ENCODE results near the gene ANKRD22.
"Not testable (repeated sequence)": the region's sequence is repeated elsewhere in the genome, so short reads cannot be mapped to it uniquely, and the experiment has no call there.

The ANKRD22 gene

DNA sequence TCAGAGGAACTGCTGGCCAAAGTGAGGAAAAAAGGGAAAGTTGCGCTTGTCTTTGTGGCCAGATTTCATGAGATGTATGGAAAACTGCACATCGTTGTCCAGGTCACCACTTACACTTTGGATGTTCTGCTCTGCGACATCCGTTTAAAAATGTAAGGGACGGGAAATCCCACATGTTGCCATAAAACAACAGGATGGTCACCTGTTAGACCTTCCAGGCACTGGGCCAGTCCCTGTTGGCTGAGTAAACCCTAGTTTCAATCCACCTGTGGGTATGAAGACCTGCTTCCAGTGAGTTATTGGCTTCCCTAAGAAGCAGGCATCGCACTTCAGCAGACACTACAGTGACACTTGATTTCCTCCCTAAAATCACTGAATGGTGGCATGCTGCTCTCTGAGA, 25.7 kb upstream of the ANKRD22 start:
- DNase-seq (ENCODE audit: low read depth): no peak

DNA sequence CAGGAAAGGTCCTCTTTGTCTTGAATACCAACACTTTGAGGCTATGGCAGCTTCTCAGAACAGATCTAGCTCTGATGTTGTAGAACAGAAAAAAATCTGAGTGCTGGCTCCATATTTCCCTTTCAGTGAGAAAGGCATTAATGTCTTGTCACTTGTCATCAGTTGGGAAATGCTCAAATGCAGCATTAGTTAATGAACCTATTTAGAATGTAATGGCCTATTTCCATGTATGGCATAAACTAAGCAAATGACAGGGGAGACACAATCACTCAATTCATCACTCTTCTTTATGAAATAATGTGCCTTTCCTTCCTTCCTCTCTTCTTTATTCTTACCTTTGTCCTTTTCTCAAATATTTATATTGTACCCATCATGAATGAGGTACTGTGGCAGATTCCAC, 23.4 kb upstream of the ANKRD22 start:
- no peak for DNase-seq (ENCODE audit: low read depth)

DNA sequence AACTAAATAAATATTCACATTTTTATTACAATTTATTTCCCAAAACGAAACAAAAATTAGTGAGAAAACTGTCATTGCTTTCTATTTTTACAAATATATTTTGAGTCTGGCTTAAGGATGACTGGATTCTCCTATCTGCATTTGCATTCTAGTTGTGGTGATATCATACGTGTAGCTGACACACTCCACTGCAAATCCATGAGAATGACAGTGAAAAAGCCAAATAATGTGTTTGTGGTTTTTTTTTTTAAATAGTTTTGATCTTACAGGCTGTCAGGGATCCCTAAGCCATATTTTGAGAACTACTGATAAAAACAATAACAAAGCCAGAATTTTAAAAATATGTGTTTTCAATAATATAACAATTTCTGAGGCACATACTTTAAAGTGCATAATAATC, 22.6 kb upstream of the ANKRD22 start:
- no peak for DNase-seq (ENCODE audit: low read depth)

DNA sequence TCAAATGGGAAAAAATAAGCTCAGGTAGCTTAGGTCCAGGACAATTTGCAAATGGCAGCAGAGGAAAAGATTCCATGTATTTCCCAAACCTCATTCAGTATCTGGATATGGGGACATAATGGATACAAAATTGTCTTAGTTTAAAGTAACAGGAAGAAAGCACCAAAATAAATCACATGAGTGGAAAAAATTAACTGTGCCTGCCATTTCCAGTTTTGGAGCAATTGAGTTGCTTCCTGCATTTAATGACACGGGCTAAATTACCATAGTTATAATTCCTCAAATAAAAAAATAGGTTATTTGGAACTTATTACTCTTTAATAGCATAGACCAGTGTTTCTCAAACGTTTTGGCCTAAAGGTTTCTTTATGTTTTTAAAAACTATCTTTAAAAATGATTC, 22.1 kb upstream of the ANKRD22 start:
- no peak for DNase-seq (ENCODE audit: low read depth)

DNA sequence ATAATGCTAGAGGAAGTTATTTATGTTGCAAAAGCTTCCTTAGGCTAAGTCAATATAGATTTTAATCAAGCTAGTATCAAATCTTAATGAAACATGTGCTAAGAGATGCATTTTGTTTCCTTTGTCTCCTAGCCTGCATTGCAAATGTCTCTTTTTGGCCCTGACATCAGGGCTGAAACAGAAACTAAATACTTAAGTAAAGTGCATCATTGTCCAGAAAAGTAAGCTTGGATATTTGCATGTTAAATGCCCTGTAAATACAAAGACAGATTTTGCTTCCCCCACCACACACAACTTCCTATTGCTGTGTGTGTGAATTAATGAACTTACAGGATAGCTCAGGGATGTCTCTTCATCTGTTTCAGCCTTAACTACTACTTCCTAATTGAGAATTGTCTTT, 18.4 kb upstream of the ANKRD22 start:
- no peak for DNase-seq (ENCODE audit: low read depth)

DNA sequence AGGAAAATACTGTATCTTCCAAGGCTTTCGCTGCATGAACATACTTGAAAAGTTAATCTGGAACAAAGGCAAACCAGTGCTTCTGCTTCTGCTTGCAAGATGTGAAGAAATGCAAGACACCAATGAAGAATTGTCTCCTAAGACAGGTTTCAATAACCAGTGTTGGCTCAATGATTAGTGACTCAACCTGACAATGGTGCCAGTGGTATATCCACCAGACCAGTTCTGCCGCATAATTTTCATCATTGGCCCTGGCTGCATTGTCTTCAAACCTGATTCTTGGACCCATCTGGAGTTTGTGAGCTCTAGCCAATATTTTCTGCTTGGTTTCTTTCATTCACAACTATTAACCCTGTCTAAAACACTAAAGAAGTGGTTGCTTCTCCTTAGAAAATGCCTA, 14.8 kb upstream of the ANKRD22 start:
- DNase-seq (ENCODE audit: low read depth): no peak

DNA sequence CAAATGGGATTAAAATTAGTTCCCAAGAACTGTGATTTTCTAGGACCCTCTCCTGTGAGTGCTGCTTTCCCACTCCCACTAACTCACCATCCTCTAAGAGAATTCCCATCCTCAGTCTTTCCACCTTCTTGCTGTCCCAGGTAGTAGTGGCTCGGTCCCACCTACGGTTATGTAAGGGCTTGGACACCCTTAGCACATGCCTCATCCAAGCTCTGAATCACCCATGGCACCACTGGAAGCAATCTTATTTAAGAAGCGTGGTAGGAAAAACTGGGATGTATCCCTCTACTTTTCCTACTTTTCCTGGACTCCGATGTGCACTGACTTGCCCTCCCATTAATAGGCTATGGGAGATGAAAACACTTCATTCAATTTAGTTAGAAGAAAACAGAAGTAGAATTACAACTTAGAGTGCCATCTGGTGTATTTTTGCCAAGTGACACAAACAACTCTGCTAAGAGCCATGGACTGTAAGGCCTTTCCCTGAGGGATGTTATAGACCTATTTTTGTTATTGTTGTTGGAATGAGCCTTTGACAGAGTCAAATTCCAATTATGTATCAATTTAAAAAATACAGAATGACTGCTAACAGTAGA, 13.7 kb upstream of the ANKRD22 start:
- no peak for DNase-seq (ENCODE audit: low read depth)

DNA sequence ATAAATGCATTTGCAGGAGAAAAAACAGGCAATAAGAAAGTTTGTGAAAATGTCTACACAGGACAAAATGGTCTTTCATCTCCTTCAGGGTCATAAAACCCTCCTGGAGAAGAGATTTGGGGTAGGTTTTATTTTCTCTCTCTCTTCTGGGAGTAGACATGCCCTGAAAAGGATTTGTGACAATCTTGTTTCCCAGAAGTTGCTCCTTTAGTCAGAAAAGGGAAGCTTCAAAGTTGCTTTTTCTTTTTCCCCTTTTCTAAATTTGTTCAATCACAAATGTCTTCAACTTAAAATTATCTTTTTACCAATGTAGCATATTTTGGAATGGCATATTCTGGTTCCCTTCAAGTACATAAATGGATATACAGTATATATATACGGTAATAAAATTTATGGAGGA, 9.4 kb upstream of the ANKRD22 start:
- DNase-seq (ENCODE audit: low read depth): no peak

DNA sequence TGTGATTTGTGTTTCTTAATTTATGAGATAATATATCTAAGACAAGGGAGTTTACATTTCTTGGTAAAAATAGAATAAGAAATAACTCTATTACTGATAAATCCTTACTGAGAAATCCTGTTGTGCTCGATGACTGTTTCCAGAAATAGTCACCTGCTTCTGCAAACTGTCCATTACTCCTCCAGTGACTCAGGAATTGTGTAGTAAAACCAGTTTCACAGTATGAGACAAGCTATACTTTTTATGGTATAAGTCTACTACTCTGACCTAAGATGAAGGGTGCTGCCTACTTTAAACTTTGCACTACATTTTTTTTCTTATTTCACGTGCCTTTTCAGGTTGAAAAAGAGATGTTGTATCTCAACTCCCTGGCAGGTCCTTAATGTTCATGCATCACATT, 6.8 kb upstream of the ANKRD22 start:
- DNase-seq (ENCODE audit: low read depth): no peak

DNA sequence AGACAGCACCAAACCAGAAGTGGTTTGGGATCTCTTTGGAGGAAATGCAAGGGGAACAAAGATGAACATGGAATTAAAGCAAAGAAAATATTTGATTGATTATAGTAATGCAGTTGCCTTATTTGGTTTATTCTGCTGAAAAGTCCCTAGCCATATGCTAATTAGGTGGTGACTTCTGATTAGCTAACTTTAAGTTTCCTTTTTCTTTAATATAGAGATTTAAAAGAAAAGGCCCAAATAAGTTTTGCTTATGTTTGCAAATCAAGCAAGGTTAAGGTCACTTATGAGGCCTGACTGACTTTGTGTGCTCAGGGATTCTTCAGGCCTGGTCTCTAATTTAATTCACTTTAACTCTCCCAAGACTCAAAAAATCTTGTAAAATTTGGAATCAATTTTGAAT, 6.2 kb upstream of the ANKRD22 start:
- no peak for DNase-seq (ENCODE audit: low read depth)

DNA sequence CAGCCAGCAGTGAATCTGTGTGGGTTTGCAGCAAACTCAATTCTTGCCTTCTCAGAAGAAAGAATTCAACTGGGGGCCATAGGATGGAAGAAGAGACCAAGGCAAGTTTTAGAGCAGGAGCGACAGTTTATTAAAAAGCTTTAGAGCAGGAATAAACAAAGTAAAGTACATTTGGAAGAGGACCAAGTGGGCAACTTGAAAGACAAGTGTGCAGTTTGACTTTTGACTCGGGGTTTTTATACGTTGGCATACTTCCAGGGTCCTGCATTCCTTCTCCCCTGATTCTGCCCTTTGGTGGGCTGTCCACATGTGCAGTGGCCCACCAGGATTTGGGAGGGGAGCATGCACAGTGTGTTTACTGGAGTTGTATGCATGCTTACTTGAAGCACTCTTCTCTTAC, 3.0 kb upstream of the ANKRD22 start:
- no peak for DNase-seq (ENCODE audit: low read depth)

DNA sequence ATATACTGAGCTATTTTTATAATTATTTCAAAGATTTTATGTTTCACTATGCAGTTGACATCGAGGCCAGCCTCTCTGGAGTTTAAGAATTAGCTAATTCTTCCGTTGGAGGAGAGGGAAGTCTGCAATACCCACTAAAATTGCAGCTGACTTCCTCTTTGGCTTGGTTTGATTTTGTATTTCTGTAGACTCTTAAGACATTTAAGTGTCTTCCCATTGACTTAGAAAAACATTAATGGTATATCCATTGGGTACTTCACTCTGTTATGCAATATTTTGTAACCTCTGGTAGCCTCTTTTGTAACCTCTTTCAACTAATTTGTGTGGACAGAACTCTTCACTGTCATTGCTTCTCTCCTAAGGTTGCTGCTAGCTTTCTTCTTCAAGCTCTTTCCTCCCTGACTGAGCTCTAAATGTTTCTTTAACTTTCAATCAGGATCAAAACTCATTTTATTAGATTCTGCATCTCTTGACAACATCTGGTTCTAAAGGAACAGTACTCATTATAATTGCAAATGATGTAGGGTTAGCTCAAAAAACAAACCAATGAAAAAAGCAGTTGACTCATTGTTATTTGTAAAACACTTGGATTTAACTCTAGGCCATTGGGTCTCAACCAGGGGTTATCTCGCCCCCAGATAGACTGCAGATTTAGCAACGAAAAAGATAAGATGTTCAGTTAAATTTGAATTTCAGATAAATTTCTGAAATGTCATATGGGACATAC, 1.7 kb upstream of the ANKRD22 start:
- DNase-seq (ENCODE audit: low read depth): no peak

DNA sequence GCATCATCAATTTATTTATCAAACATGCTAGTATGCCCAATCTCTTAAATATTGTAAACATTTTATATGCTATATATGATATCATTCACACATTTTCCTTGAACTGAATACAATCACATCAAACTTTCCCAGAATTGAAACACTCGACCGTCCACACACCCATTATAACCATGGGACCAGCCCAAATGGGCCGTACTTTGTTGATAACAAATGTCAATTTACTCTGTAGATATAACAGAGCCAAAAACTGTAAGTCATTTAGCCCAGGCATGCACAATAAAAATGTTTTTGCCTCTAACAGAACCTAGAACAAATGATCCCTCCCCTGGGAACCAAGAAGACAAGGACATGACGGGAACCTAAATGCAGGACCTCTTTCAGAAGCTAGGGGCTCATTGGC, 683 bp upstream of the ANKRD22 start:
- no peak for DNase-seq (ENCODE audit: low read depth)

DNA sequence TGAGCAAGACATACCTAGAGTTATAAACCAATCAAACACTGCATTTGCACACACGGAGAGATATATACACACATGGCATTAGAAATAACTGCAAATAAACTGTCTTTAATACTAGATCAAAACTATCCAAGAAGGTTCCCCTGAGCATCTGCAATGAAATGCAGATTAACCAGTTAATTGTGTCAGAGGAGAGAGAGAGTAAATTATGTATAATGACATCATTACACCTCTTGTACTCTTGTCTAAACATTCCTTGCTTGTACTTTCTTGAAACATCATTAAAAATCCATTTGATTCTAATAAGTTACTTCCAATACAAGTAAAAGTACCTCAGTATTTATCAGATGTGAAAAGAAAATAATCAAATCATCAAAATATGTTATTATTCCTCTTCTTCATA, 932 bp downstream of the ANKRD22 start:
- DNase-seq (ENCODE audit: low read depth): no peak

DNA sequence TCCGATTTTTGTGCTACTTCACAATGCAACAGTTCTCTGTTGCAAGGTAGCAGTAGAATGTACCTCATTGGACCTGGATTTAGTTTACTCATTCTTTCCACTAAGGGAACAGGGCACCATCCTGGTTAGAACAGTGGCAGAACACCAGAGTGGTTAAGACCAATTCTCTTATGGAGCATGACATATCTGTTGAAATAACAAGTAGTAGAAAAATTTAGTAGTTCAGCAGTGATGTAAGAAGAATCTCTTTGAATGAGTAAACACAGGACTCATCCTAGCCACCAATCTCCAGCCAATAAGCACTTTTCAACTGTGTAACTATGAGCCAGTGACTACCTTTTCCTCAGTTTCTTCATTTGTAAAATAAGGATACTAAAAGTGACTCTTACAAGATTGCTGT, 2.4 kb downstream of the ANKRD22 start:
- DNase-seq (ENCODE audit: low read depth): no peak

DNA sequence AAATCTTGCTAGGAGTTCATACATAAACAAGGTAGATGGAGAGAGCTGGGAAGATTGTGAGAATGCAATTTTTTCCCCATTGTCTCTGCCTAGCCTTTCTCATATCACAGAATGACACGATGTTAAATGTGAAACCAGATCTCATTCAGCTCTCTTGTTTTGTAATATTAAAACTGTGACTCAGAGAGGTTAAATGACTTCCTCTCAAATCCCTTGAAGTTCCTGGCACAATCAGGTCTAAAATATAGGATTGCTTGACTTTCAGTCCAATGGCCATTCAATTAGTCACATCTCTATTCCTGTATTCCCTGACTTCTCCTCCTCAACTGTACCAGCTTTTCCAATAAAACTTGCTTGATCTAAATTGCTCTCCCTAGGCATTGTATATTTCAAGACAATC, 3.1 kb downstream of the ANKRD22 start:
- DNase-seq (ENCODE audit: low read depth): no peak

DNA sequence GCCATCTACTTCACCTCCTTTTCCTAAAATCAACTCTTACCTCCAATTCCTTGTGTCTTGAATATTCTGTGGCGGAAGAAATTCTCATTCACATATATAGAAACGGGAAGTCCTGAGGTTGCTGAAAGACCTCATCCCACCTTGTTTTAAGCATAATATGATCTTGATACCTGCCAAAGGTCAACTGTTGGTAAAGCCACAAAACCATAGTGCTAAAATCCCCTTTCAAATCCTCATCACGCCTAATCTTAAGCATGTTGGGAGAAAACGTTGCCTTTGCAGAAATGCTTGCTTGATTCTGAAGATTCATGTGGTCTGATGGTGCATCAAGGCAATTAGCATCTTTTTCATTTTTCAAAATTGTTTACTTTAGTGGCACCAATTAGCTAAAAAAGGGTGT, 8.5 kb downstream of the ANKRD22 start:
- DNase-seq (ENCODE audit: low read depth): no peak

DNA sequence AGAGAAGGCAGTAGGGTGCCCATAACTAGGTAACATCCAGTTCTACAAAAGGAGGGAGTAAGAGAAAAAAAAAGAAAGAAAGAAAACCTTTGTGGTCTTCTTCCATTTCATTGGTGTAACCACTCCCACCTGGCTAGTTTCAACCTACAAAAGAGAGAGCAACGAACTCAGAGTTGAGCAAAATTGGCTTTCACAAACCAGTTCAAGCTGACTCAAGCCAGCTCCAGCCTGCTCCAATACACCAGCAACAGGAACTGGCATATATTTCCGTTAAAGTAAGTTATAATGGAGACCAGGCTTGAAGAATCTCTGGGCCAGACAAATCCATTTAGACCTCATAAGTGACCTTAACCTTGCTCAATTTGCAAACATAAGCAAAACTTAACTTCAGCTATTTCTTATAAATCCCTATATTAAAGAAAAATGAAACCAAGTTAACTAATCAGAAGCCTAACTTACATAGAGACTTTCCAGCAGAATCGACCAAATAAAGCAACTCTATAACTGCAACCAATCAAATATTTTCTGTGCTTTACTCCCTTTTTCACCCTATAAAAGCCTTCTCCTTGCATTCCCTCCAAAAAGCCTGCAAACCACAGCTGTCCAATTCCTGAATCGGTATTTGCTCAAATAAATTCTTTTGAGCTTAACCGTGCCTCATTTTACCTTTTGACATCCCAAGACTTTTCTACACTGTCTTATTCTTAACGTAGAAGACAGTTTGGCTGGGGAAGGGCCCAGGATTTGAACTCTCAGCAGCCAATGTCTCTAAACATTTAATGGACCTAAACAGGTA, 10.1 kb downstream of the ANKRD22 start:
- no peak for DNase-seq (ENCODE audit: low read depth)

DNA sequence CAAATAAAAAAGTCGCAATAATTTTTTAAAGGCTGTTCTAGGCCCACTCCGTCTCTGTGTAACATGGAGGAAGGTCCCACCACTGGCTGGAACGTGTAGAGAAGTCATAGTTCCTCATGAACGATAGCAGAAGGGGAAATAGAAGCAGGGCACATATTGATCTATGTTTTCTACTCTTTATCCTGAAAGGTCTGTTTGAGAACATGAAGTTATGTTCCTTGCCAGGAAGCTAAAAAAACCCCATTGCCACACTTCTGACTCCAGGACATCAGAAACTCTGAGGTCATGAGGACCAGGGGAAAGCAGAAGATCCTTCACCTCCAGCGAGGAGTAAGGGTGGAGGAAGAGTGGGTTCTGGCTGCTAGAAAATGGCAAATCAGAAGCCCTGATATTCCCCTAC, 10.8 kb downstream of the ANKRD22 start:
- DNase-seq (ENCODE audit: low read depth): no peak

DNA sequence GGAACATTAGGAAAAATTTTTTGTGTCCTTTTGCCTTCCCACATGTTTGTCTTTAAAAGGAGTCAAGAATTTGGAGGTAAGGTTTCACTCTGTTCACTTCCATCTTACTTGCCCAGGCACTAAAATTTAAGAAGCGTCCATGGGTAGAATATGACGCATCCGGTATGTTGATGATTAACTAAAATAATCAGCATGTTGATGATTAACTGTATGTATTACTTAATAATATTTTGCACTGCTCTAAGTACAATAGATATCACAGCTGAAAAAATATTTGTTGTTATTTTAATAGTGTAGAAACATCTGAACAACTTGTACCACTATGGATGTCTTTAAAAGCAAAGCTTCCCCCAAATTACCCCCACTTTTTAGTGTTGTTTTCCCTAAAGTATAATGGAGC, 11.5 kb downstream of the ANKRD22 start:
- no peak for DNase-seq (ENCODE audit: low read depth)

DNA sequence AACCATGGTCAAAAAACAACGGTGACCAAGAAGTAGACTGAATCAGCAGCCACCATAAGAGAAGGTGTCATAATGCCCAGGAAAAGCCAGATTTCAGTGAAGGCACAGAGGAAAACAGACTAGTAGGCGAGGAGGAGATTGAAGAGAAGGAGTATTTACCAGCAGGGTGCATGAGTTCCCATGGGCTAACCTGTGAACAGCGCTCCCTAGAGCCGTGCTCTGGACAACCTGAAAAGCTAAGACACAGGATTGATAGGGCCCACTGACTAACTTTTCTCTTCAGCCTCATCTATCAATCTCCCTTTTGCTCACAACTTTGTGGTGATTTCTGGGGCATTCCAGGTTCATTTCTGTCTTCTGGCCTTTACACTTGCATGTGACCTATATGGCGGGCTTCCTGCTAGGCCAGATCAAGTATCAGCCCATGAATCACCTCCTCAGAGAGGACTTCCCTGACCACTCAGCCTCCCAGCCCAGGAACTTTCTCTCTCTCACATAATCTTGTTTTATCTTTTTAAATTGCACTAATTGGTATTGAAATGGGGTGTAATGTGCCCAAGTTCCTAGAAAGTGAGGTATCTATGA, 12.8 kb downstream of the ANKRD22 start:
- no peak for DNase-seq (ENCODE audit: low read depth)

DNA sequence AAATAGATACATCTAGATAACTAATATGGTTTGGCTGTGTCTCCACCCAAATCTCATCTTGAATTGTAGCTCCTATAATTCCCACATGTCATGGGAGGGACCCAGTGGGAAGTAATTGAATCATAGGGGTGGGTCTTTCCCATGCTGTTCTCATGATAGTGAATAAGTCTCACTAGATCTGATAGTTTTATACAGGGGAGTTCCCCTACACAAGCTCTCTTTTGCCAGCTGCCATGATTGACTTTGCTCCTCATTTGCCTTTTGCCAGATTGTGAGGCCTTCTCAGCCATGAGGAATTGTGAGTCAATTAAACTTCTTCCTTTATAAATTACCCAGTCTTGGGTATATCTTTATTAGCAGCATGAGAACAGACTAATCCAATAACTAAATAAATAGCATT, 14.0 kb downstream of the ANKRD22 start:
- not testable (repeated sequence) for DNase-seq (ENCODE audit: low read depth)

DNA sequence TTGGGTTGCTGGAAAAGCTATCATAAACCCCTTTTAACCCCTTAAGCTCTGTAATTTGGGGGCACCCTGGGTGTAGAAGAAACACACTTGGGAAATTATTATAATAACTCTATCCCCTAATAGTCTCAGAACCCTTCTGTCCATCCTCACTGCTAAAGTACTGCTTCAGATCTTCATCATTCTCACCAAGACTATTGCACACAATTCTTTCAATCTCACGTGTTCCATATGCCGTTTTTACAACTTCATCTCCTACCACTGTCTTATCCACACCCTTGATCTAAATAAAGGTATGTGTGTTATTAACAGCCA, 15.8 kb downstream of the ANKRD22 start:
- DNase-seq (ENCODE audit: low read depth): no peak

All from activated gamma-delta T cell treated with anti-CD3 and anti-CD28 coated beads, Interleukin-2, amount 50 U/mL, for 16 hours (primary cell).